Measurements from ENCODE around the gene TTC34.

Gene TTC34

GRCh38 chr1:2587071-2587859, 214.2 kb downstream of the TTC34 start:
- no peak for DNase-seq

GRCh38 chr1:2586154-2587070, 215.1 kb downstream of the TTC34 start, which contains the start of gene PRXL2B:
TSS of gene PRXL2B (plus strand) at chr1:2586777. CDS start at chr1:2586886, 109 bp downstream.
- peak; percentile 100 for DNase-seq
